Astrocyte of the hippocampus (primary cell): ENCODE data around the gene AMER1.
"Not testable (repeated sequence)": the region's sequence is repeated elsewhere in the genome, so short reads cannot be mapped to it uniquely, and the experiment has no call there.

Experiments used
- DNase-seq: peaks from one replicate; pipeline ENCODE4 v3.0.0; 2011; ENCODE audit warnings: low read depth, low spot score

Gene AMER1

GRCh38 chrX:64205441-64205734, at the start of gene AMER1:
Gene AMER1 (minus strand): TSS chrX:64205708. CDS start chrX:64193286, 12,422 bp downstream.
- no peak for DNase-seq

- DNase-seq, result no peak
These were observed 24.8 kb upstream of the AMER1 start, which contains the start of gene ASB12 for GRCh38 chrX:64230123-64230970. Gene ASB12 (minus strand): TSS chrX:64230607. CDS start chrX:64225650, 4,957 bp downstream.

GRCh38 chrX:64229154-64229553, 23.6 kb upstream of the AMER1 start:
- DNase-seq, result no peak

GRCh38 chrX:64218023-64218422, 12.5 kb upstream of the AMER1 start:
- DNase-seq, result no peak

- not testable (repeated sequence) for DNase-seq
These were observed 8.5 kb upstream of the AMER1 start for GRCh38 chrX:64213989-64214388.

GRCh38 chrX:64206556-64207162, 1.2 kb upstream of the AMER1 start:
- no peak for DNase-seq

- peak; percentile 94 for DNase-seq
These were observed 410 bp upstream of the AMER1 start for GRCh38 chrX:64205735-64206501.

GRCh38 chrX:64204701-64205440, 637 bp downstream of the AMER1 start:
- peak; percentile 60 for DNase-seq

GRCh38 chrX:64204252-64204651, 1.3 kb downstream of the AMER1 start:
- peak; percentile 30 for DNase-seq

- DNase-seq, result peak; percentile 27
These were observed 2.6 kb downstream of the AMER1 start for GRCh38 chrX:64202808-64203325.

GRCh38 chrX:64198036-64198435, 7.5 kb downstream of the AMER1 start:
- DNase-seq, result no peak

GRCh38 chrX:64196606-64197005, 8.9 kb downstream of the AMER1 start:
- DNase-seq, result no peak

GRCh38 chrX:64195862-64196261, 9.6 kb downstream of the AMER1 start:
- DNase-seq, result no peak

GRCh38 chrX:64192673-64193072, 12.8 kb downstream of the AMER1 start:
- no peak for DNase-seq

GRCh38 chrX:64192040-64192439, 13.5 kb downstream of the AMER1 start:
- DNase-seq, result no peak

GRCh38 chrX:64191281-64192010, 14.1 kb downstream of the AMER1 start:
- DNase-seq, result no peak

- no peak for DNase-seq
These were observed 15.3 kb downstream of the AMER1 start for GRCh38 chrX:64190136-64190740.

- DNase-seq, result no peak
These were observed 16.6 kb downstream of the AMER1 start for GRCh38 chrX:64188901-64189300.

- no peak for DNase-seq
These were observed 17.8 kb downstream of the AMER1 start for GRCh38 chrX:64187762-64188150.

- no peak for DNase-seq
These were observed 18.3 kb downstream of the AMER1 start for GRCh38 chrX:64186974-64187761.
